ENCODE data around the gene THRSP. TPM values are rescaled to one million over a fixed set of nuclear protein-coding genes. Genes with fewer than 3 reads are reported as not detected.

THRSP gene
- total RNA-seq, 1 donor: not detected

GRCh38 chr11:78110830-78111229, 47.2 kb downstream of the THRSP start:
- DNase-seq (ENCODE audit: low read depth): no peak
- TF ChIP-seq CTCF (IDR thresholded peaks at IDR 0.05; ENCODE audit: insufficient read depth, low read depth, low read length): no peak

GRCh38 chr11:78111298-78111697, 47.6 kb downstream of the THRSP start:
- DNase-seq (ENCODE audit: low read depth): no peak
- no peak overlapping the region for H3K4me3 ChIP-seq (ENCODE audit: low read depth, low read length)
- TF ChIP-seq CTCF (IDR thresholded peaks at IDR 0.05; ENCODE audit: insufficient read depth, low read depth, low read length): no peak

More at GRCh38 chr11:78110830-78111229, 47.2 kb downstream of the THRSP start:
- H3K4me3 ChIP-seq (ENCODE audit: low read depth, low read length): no peak overlapping the region

DNA sequence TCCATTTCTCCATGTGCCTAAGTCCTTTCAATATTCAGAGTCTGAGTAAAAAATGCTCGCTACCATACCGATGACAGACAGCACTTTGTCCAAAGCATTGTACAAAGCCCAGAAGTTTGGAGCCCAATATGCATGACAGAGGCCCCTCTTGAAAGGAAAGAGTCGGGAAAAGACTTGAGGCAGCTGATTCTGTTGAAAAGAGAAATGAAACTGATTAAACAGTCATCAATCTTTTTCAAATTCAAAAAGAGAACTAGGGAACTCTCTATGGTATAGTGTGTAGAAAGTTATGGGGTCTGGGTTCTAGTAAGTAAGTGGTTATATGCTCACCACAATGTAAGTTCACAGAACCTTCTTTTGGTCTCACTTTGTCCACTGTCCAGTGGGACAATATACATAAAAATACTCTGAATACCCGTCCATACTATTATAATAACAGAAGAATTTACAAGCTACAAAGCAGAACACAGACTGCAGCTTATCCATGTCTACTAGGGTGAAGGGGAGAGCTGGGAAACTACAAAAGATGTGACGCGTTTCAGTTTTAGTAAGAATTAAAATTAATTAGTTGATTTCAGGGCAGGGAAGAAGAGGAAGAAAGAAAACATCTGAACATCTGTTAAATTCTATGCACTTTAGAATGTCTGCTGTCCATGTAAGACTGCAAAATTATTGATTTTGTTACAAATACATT, 49.1 kb downstream of the THRSP start:
- no peak for TF ChIP-seq CTCF (IDR thresholded peaks at IDR 0.05; ENCODE audit: insufficient read depth, low read depth, low read length)
- H3K4me3 ChIP-seq (ENCODE audit: low read depth, low read length): no peak overlapping the region
- DNase-seq (ENCODE audit: low read depth): no peak

Other genes starting within 250 kb of the THRSP start
- gene RSF1, start 243.1 kb upstream of the THRSP start, total RNA-seq: 34.1 and 46.2 TPM in 2 replicates
- 22.0 and 23.2 TPM in 2 replicates for gene AAMDC, start 242.7 kb upstream of the THRSP start, total RNA-seq
- gene INTS4, start 69.2 kb upstream of the THRSP start, total RNA-seq: 34.8 and 37.1 TPM in 2 replicates
- gene KCTD14, start 40.6 kb upstream of the THRSP start, total RNA-seq: 0.97 and 4.3 TPM in 2 replicates
- gene NDUFC2, start 16.0 kb downstream of the THRSP start, total RNA-seq: 120 and 179 TPM in 2 replicates
- gene ALG8, start 75.8 kb downstream of the THRSP start, total RNA-seq: 37.7 and 60.9 TPM in 2 replicates
- 8.1 and 11.2 TPM in 2 replicates for gene KCTD21, start 124.8 kb downstream of the THRSP start, total RNA-seq
- 10.8 and 12.9 TPM in 2 replicates for gene USP35, start 125.1 kb downstream of the THRSP start, total RNA-seq